Tibial nerve (tissue), 3 donors: Measurements from ENCODE around the gene DESI2.

Source experiments
- CTCF ChIP-seq, 5 experiments: fragments of 200-600 bp in 3 of 5; fragments of 450-650 bp in 2 of 5; sonication (generic) in 3 of 5; IDR thresholded peaks; one replicate each; pipeline ENCODE4 v1.5.1; 2016 to 2019; ENCODE audit warnings: antibody characterized with exemption in 5 of 5, mild to moderate bottlenecking in 3 of 5, moderate library complexity in 2 of 5
- POLR2A ChIP-seq, 2 donors: fragments of 450-650 bp; IDR thresholded peaks; one replicate each; pipeline ENCODE4 v1.6.1; 2017; ENCODE audit warnings: antibody characterized with exemption in 2 of 2, mild to moderate bottlenecking in 2 of 2, moderate library complexity in 2 of 2

GRCh38 chr1:244757091-244757939 is 104.4 kb downstream of the DESI2 start:
- no peak for TF ChIP-seq POLR2A (IDR thresholded peaks at IDR 0.05)
- no peak for TF ChIP-seq CTCF (IDR thresholded peaks at IDR 0.05)
